Activated naive CD4-positive, alpha-beta T cell treated with Interleukin-2 at 50 U/mL for 16 hours (primary cell): Measurements from ENCODE around the gene RELN.

ENCODE experiments used
- DNase-seq: peaks from one replicate; pipeline ENCODE4 v3.0.0-alpha.2; 2020

RELN gene

DNA sequence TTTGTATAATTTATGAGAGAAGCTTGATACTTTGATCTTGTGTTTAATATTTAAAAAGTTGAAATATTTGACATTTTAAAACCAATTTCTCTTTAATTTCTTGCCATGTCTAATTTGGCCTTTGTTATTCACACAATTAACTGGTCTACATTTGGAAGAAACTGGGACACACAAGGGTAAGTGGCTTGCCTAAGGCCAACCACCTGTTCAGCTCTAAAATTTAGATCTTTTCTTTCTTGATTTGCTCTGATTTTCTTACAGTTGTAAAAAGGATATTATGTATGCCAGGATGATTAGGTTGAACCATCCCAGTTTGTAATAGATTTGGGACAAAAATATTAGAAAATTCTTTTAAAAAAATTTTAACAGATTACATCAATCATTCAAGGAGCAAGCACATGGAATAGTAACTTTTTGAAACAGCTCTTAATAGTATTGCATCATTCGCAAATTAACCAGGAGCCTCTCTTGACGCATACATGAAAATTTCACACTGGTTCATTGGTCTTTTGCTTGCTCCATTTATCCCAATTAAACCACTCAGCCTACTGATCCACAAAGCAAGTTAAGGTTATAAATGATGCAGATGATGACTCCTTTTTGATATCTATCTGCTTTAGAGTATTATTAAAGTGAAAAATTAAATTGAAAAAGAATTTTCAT is 321.0 kb downstream of the RELN start:
- no peak for DNase-seq

DNA sequence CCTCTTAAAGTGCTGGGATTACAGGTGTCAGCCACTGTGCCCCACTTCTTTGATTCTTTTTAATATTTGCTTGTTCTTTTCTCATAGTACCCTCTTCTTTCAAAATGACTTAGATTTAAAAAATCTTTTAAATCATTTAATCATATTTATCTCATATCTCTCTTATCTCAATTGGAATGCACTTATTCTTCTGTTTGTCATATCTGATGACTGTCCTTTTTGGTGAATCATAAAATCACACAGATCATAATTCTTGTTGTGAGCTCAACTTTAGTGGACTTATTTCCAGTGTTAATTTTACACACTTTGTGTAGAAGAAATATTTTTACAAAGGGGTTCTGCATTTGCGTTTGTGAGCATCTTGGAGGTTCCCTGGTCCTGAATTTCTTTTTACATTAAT is 323.1 kb downstream of the RELN start:
- no peak for DNase-seq

DNA sequence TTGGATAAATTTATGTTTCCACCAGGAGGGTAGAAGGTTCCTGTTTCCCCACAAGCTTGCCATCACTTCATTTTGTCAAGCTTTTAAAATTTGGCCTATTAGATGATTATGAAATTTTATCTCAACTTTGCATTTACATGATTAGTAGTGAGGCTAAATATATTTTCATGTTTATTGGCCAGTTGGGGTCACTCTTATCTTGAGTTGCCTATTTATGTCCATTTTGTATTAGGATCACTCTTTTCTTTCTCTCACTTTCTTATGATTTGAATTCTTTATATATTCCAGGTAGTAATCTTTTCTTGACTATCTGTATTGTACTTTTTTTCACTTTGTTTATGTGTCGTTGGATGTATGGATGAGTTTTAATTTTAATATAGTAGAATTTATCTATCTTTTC is 324.9 kb downstream of the RELN start:
- no peak for DNase-seq

DNA sequence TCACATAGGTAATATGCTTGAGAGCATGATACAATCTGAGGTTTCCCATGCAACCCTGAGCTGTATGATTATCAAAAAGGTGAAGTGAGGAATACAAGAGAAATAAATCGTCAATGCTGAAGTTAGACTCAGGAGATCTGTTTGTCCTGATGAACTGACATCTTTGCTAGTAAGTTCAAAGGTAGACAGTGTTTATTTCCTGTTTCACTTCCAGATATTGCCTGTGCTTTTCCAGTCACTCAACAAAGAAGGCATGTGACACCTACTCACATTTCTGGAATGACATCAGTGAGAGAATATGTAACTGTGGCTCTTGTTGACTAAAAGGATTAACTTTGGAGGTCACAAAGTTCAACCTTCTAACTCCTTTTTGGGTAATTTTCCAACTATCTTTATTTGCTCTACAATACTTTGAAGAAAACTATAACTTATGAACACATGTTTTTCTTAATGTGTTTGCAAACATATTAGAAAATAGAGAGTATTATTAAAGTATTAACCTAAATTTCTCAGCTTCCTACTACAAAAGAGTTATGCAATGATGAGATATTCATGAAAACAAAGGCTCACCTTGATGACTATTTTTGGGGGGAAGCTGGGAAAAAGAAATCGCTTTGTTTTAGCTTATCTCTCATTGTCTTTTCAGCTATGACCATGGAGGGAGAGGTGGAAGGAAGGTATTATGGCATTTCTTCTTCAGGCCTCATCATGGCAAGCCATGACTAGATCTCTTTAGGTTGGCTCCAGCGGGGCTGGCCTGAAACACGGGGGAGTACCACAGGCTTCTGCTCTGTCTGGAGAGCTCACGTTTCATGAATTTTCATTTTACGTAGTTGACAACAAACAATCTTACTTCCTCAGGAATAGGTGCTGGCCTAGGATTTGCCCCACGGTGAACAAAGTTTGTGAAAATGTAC is 328.7 kb downstream of the RELN start:
- no peak for DNase-seq

DNA sequence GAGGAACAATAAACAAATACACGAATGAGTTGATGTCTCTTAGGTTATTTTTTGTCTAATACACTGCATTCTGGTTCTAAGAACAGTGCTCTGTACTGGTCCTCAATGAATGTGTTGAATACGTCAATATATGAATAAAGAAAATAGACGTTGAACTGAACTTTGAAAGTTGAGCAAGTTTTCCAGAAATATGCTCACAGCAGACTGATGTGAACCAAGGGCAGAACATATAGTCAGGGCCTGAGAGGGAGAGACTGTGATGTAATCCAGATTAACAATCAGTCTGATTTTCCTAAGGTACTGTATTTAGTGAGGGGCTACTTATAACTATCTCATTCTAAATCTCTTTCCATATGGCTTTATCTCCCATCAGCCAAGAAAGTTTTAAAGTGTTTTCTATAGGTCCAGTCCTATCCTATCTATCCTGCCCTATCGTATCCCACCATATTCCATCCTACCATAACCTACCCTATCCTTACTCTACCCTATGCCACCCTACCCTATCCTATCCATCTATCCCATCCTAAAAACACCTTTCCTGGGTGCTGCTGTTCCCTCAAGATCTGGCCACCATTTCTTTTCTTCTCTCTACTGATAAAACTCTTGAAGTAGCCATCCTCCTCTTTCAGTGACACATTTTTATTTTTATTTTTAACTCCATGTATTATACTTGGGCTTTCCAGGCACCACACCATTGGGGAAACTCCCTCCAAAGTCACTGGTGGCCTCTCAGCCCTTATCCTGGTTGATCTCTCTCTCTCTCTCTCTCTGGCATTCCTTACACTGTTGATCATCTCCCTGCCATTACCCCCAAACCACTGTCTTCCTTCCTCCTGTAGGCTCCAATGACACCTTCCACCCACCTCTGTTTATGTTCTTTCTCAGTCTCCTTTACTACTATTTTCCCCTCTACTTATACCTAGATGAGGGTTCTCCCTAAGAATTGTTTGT is 331.1 kb downstream of the RELN start:
- DNase-seq = no peak

DNA sequence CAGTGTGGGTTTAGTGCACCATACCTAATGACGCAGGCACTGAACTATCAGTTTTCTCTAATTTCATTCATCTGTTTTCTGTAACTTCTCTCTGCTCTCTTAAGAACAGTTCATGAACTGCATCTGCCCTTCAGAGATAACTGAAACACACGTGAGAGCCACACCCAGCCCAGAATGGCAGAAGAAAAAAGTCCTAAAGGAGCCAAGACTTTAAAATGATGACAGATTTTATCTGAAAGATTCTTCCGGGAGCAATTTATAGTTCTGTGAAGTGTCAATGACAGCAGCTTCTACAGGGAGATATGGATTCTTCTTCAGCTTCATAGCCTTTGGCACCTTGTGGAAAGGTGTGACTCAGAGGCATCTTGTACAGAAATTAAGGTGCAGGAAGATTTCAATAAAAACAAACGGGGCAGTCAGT is 332.0 kb downstream of the RELN start:
- DNase-seq = no peak

DNA sequence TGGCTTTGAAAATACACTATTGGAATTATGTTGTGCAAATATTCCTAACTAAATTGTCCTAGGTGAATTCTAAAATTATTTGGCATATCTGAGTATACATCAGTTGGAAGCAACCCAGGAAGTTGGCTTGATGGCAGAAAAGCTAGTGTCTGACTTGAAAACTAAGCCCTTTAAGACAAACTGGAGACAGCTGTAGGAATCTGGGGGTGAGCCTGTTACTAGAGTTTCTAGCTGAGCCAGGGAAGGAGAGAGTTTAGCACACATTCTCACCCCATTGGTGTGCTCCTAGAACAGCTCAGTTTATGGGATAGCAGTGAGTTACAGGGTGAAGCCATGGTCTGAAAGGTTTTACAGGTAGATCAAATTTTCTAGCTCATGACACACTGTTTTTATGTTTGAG is 333.2 kb downstream of the RELN start:
- no peak for DNase-seq

DNA sequence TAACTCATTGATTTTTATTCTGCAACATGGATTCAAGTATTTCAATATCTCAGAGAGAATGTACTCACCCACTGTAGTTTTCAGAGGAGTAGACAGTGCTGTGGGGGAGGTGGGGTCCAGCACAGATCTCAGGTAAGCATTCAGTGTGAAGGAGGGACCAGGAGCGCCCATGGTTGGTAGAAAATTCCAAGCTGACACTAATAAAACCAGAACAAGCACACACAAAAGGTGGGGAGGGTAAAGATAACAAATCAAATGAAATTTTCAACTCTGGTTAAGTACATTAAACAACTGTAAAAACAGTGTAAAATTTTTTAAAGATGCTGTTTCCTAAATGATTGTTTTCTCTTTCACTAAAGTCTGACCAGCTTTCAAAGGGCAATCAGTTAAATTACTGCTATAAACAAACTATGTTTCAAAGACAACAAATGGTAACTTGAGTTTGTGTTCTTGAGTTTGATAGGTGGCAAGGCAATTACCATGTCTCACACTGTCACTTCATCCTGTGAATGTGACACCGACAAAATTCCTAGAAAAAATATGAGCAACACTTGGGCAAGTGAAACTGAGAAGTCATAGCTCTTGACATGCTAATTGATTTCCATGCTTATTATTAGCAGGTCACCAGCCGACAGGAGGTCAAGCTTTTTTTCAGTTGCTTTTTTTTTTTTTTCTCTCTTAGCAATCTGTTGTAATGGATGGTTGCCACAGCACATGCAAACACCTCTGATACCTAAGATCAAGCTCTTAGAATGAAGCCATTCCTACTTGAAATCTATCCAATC is 337.7 kb downstream of the RELN start:
- no peak for DNase-seq

DNA sequence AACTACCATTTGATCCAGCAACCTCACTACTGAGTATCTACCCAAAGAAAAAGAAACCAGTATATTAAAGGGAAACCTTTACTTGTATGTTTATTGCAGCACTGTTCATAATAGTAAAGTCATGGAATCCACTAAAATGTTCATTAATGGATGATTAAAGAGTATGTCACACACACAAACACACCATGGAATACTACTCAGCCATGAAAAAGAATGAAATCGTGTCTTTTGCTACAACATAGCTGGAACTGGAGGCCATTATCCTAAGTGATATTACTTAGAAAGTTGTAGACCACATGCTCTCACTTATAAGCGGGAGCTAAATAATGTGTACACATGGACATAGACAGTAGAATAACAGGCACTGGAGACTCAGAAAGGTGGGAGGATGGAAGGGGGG is 340.4 kb downstream of the RELN start:
- DNase-seq = no peak

DNA sequence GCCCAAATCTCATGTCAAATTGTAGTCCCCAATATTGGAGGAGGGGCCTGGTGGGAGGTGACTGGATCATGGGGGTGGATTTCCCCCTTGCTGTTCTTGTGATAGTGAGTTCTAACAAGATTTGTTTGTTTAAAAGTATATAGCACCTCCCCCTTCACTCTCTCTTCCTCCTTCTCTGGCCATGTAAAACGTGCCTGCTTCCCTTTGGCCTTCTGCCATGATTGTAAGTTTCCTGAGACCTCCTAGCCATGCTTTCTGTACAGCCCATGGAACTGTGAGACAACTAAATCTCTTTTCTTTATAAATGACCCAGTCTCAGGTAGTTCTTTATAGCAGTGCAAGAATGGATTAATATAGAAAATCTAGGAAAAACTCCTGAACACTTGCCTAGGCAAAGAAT is 341.3 kb downstream of the RELN start:
- no peak for DNase-seq

DNA sequence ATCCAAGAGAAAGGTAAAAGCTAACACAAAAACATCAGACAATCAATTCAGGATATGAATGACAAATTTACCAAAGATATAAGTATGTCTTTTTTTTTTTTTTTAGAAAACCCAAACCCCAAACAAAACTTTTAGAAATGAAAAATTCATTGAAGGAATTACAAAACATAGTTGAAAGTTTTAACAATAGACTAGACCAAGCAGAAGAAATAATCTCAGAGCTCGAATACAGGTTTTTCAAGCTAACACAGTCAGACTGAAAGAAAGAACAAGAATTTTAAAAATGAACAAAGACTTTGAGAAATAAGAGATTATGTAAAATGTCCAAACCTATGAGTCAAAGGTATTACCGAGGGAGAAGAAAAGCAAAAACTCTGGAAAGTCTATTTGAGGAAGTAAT is 345.1 kb downstream of the RELN start:
- no peak for DNase-seq

DNA sequence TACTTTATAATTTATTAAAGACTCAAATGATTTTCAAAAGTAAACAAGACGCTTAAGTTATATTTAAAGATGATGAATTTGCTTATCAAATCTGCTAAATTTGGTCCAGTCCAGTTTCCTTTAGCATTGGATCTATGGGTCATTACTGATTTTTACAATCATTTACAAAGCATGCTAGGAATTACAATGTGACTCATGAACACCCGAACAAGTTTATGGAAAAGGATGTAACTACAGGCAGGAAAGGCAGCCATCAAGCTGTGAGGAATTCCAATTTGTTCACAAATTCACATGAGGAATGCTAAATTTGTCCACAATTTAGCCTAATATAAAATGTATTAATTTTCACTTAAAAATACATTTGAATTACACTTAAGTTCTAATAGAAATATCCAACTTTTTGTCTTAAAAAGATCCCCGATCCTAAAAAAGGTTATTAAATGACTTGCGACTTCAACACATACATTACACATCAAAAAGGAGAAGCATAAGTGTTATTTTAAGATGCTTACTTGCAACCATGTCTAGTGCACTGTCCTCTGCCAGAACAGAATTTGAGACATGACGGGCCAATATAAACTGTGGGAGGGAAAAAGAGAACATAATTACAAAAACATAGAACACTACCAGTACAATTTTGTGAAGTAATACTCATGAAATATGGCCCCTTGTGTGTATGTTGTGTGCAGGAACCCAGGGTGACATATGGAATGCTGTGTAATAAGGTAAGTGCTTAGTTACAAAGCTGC is 349.3 kb downstream of the RELN start:
- no peak for DNase-seq

DNA sequence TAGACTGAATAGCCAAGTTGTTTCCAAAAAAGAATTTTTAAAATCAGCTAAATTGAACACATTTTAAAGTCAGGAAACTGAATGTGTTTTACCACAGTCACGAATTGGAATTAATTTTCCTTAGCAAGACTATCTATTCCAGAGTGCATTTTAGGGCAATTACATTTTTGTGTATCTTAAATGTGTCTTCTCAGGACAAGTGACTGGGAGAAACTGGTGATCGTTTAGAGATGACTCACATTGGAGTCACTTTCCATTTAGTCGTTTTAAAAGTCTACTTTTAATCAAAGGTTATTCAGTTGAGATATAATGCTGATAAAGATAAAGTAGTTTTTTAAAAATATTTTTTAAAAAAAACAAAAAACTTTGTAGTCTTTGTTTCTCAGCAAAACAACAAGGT is 351.7 kb downstream of the RELN start:
- DNase-seq = no peak

DNA sequence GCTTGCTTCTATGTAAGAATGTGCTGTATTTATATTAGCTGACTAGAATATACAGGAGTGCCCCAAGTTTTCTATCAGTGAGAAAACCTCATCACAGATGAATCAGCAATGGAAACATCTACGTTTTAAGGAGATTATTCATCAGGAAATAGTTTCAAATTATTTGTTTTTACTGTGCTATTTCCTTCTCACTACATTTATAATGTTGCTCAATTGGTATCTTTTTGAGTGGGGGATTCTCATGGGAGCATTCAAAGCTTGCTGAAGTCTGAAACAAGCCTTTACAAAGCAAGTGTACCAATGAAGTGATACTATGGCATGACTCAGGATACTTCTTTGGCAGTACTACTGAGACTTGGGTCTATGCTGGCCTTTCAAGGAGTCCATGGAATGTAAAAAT is 352.4 kb downstream of the RELN start:
- no peak for DNase-seq

DNA sequence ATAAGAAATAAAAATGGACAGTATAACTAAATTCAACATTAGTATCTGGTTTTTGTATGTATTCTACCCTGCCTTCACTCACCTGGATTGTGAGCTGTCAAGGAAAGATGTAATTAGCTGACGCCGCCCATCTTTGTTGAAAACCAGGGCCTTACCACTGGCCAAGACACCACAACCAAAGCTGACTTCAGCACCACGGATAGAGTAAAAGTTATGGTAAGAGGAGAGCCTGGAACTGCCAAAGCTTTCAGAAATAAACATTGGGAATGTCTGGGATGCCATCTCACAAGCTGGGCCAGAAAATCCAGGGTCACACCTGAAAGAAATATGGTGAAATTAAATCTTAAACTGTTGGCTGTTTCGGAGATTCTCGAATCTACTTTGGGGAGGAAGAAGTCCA is 353.3 kb downstream of the RELN start:
- DNase-seq = no peak

DNA sequence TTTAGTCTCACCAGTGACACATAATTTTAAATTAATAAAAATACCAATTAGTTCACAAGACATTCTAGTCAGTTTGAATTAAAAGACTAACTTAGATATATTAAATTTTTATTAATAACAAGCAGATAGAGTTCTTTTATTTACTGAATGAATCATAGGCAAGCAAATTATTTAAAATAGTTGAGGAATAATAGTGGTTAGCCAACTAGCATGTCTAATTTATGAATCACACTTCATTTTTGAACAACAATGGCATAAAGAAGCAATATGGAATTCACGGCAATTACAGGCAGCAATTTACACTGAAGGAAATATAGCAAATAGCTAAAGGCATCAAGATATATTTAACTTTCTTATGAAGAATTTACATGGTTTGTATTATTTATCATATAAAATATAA is 356.5 kb downstream of the RELN start:
- DNase-seq = no peak

DNA sequence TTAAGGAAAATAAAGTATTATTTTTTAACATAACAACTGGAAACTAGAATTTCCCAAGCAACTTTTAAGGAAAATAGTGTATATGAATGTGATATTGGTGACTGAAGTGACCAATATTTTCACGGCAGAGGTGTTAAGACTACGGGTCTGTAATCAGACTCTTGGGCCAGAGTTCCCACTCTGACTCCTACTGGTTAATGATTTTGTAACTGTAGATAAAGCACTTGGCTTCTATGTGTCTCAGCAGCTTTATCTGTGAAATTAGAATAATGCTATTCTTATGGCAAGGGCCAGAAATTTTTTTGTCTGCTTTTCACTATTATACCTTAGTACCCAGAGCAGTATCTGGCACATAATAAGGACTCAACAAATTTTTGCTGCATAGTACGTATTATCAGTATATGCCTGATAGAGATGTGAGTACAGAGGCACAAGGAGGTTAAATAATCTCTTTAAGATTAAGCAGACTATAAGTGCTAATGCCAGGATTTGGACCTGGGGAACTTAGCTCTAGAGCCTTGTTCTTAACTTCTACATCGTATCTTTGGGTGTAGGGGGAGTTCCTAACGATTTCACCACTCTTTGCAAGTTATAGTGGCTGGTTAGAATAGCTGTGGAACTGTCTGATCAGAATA is 357.3 kb downstream of the RELN start:
- DNase-seq = no peak

DNA sequence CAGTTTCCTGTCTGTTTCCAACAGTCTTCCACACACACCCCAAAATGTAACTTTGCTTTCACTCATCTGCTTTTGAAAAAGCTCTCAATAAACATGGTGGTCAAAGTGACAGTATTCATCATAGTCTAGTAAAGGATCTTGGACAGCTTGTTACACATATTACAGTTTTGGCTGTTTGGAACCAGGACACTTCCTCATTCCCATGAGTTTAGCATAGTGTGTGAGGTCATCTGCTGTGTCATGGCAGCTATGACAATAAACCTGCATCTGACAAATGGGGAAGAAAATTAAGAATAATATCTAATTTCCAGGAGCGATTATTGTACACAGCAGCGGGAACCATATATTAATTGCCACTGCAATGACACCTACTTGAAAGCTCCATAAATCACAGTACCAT is 359.1 kb downstream of the RELN start:
- no peak for DNase-seq

DNA sequence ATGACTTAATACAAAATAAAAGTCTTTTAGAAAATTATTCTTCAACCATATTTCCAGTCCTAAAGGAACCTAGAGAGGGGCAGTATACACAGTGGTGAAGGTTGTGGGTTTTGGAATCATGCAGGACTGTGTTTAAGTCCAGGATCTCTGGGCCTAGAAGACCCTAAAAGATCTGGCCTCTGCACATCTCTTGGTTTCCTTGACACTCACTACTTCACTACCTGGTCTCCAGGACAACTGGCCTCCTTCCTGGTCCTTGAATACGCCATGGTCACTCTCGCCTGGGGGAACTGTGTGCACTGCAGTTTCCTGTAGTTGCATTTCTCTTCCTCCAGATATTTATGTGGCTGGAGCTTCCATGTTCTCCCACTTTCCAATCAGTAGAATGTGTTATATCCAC is 360.7 kb downstream of the RELN start:
- no peak for DNase-seq

DNA sequence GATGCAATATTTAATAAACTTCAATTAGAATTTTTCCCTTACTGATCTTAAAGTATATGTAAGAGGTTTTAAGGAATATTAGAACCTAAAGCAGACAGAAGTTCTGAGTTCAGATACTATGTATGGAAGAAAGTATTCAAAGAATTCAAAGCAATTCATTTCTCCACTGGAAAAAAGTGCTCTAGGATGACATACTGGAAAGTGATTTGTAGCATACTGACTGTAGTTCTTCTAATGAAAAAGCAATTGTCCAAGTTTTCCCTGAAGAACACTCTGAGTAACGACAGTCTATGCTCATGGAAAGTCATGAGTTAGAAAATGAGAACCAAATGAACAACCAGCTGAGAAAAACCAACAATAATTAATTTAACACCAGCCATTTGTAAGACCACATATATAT is 362.7 kb downstream of the RELN start:
- DNase-seq = no peak

DNA sequence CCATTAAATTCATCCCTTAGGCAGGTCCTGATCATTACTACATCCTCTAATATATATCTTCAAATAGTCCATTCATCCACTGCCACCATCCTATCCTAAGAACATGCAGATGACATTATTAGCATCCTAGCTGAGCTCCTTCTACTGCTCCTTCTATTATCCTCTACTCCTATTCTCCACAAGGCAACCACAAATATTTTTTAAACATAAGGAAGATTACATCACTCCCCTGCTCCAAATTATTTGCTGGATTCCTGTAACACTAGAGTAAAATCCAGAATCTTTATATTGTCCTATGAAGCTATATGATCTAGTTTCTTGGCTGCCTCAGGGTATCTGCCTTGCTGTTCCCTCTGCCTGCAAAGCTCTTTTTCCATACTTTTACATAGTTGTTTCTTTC is 367.2 kb downstream of the RELN start:
- DNase-seq = no peak
